Left ventricle myocardium inferior (tissue), 1 donor: ENCODE results near the gene SPX. TPM values are rescaled to one million over a fixed set of nuclear protein-coding genes. Genes with fewer than 3 reads are reported as not detected.
A peak's percentile ranks its signal among the peaks of the same experiment; 100 is the strongest.

Experiments used
- DNase-seq: peaks from one replicate; pipeline ENCODE4 v3.0.0-alpha.2; 2020
- H3K27ac ChIP-seq: fragments of 200-600 bp; replicated peaks from 2 replicates; pipeline ENCODE4 v1.8.0; 2021
- H3K27me3 ChIP-seq: fragments of 200-600 bp; 2 replicates; pipeline ENCODE4 v1.8.0; 2021; ENCODE audit warnings: low read depth
- H3K36me3 ChIP-seq: fragments of 200-600 bp; 2 replicates; pipeline ENCODE4 v1.8.0; 2021
- H3K4me1 ChIP-seq: fragments of 200-600 bp; 2 replicates; pipeline ENCODE4 v1.8.0; 2021
- H3K4me3 ChIP-seq: fragments of 200-600 bp; 2 replicates; pipeline ENCODE4 v1.8.0; 2021; ENCODE audit warnings: mild to moderate bottlenecking, moderate library complexity
- H3K9me3 ChIP-seq: fragments of 200-600 bp; replicated peaks from 2 replicates; pipeline ENCODE4 v1.8.0; 2021
- CTCF ChIP-seq: fragments of 200-600 bp; IDR thresholded peaks from 2 replicates; pipeline ENCODE4 v1.8.0; 2021; ENCODE audit warnings: antibody characterized with exemption, mild to moderate bottlenecking, borderline replicate concordance
- intact Hi-C: fragments of 100-400 bp; cut with micrococcal nuclease; formaldehyde crosslinking; loops from one replicate; pipeline ENCODE4 v1.11.0; 2022
- total RNA-seq: library from RNA; stranded (reverse); fragmentation: NEBNext Ultra II Directional; extraction: Animal tissue kit (Norgen Biotek cat#: 25700); gene quantifications from one replicate; pipeline ENCODE4 v1.2.1, GENCODE V29; 2021
- donor health status: DM: no; HTN: yes; CAD: no; lungs with severe emphysema.

SPX gene
- total RNA-seq, 1 donor from 2014 or later = 16.5 TPM

DNA sequence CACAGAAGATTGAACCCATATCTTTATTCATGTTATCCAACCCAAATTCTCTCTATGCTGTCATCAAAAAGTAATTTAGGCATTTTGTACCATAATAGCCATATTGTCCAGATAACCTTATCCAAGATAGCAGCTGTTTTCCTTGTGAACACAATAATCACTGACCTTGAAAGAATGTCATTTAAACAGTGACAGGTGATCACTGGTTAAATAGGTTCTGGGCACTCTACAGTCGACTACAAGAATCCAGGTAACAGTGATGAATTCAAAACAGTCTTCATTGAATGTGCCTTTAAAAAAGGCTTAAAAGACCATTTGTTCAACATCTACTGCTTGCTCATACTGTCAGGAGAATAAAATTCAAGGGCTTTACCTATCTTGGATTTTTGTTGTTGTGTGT, 4.6 kb upstream of the SPX start:
- Histone ChIP-seq H3K27me3 (no peaks in the 10 kb centered on the region), H3K4me3 (no peak overlapping the region), H3K36me3 (peaks cover 4% of the 10 kb centered on the region), H3K4me1 (no peaks in the 10 kb centered on the region), H3K27ac (no peak overlapping the region), H3K9me3 (peaks cover 7% of the 10 kb centered on the region)
- no peak for DNase-seq
- TF ChIP-seq CTCF = no peak
- intact Hi-C loops = no loop called here

- H3K4me1 ChIP-seq = peaks cover 14% of the 10 kb centered on the region
- peaks cover 7% of the 10 kb centered on the region for H3K9me3 ChIP-seq
- TF ChIP-seq CTCF = no peak
- peaks cover 6% of the 10 kb centered on the region for H3K27me3 ChIP-seq
- no peaks in the 10 kb centered on the region for H3K36me3 ChIP-seq
- DNase-seq = no peak
- H3K4me3 ChIP-seq = no peak overlapping the region
- no peak overlapping the region for H3K27ac ChIP-seq
- intact Hi-C loops = no loop called here
These were observed 2.9 kb upstream of the SPX start for GRCh38 chr12:21523148-21523547.

GRCh38 chr12:21526721-21527345, 737 bp downstream of the SPX start:
- no peak for DNase-seq
- no peak for TF ChIP-seq CTCF
- peak overlapping the region; percentile 76 for H3K4me3 ChIP-seq
- H3K27ac ChIP-seq = peak overlapping the region; percentile 88
- H3K27me3 ChIP-seq = peaks cover 6% of the 10 kb centered on the region
- peaks cover 37% of the 10 kb centered on the region for H3K4me1 ChIP-seq
- H3K36me3 ChIP-seq = no peaks in the 10 kb centered on the region
- intact Hi-C loops = no loop called here
- H3K9me3 ChIP-seq = peaks cover 7% of the 10 kb centered on the region

DNA sequence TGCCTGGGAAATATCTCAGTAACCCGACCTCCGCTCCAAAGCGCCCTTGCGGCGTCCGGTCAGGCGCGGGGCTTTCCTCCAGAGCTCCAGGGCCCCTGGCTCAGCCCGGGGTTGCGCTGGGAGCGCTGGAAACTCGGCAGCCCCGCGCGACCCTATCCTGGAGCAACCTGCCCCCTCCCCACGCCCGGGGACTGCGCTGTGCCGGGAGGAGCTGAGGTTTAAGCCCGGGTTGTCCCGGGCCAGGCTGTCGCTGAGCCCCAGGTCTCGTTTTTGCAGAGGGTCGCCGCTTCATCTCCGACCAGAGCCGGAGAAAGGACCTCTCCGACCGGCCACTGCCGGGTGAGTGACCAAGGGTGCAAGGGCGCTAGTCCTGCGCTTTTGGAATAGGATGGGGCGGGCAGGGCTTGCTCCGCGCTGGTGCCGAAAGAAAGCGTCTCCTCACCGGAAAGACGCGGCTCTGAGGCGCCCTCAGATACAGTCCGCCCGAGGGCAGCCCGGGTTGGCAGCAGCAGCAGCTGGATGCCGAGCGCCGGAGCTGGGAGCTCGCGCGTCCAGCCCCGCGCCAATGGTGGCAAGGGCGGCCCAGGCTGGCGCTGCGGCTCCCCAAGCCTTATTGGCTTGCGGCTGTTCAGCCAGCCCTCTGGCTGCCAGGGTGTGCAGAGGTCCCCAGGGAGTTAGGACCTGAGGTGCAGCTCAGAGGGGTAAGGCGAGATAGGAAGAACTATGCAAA, 1.5 kb downstream of the SPX start:
- Histone ChIP-seq H3K4me3 (peak overlapping the region; percentile 76), H3K36me3 (no peaks in the 10 kb centered on the region), H3K27ac (peak overlapping the region; percentile 88), H3K4me1 (peaks cover 37% of the 10 kb centered on the region), H3K27me3 (peaks cover 6% of the 10 kb centered on the region), H3K9me3 (peaks cover 7% of the 10 kb centered on the region)
- intact Hi-C loops = no loop called here
- DNase-seq = peak; percentile 58
- TF ChIP-seq CTCF = peak; percentile 45

GRCh38 chr12:21528953-21529352, 2.9 kb downstream of the SPX start:
- intact Hi-C loops = no loop called here
- Histone ChIP-seq H3K4me1 (peaks cover 37% of the 10 kb centered on the region), H3K27me3 (peaks cover 6% of the 10 kb centered on the region), H3K27ac (peak overlapping the region; percentile 88), H3K4me3 (peak overlapping the region; percentile 76), H3K9me3 (peaks cover 6% of the 10 kb centered on the region), H3K36me3 (no peaks in the 10 kb centered on the region)
- DNase-seq = no peak
- TF ChIP-seq CTCF = no peak
